ENCODE measurements around the gene CGB5.
A peak's percentile ranks its signal among the peaks of the same experiment; 100 is the strongest.
"Not testable (repeated sequence)": the region's sequence is repeated elsewhere in the genome, so short reads cannot be mapped to it uniquely, and the experiment has no call there.

DNA sequence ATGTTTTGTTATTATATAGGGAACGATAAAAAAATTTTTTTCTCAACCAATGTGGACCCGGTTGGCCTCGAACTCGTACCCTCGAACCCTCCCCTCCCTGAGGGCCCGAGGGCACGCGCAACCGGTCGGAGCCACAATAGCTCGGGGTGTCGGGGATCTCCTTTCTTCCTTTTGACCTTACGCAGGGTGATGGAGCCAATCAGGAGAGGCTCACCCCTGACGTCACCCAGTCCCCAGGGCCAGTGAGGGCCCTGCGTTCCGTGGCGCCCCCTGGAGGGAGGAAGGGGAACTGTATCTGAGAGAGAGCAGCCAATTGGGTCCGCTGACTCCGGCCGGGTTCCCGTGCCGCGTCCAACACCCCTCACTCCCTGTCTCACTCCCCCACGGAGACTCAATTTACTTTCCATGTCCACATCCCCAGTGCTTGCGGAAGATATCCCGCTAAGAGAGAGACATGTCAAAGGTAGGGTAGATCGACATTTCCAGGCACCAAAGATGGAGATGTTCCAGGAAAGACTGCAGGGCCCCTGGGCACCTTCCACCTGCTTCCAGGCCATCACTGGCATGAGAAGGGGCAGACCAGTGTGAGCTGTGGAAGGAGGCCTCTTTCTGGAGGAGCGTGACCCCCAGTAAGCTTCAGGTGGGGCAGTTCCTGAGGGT, 11.9 kb upstream of the CGB5 start, which contains the start of gene CGB2:
- TF ChIP-seq, protein P1, sequence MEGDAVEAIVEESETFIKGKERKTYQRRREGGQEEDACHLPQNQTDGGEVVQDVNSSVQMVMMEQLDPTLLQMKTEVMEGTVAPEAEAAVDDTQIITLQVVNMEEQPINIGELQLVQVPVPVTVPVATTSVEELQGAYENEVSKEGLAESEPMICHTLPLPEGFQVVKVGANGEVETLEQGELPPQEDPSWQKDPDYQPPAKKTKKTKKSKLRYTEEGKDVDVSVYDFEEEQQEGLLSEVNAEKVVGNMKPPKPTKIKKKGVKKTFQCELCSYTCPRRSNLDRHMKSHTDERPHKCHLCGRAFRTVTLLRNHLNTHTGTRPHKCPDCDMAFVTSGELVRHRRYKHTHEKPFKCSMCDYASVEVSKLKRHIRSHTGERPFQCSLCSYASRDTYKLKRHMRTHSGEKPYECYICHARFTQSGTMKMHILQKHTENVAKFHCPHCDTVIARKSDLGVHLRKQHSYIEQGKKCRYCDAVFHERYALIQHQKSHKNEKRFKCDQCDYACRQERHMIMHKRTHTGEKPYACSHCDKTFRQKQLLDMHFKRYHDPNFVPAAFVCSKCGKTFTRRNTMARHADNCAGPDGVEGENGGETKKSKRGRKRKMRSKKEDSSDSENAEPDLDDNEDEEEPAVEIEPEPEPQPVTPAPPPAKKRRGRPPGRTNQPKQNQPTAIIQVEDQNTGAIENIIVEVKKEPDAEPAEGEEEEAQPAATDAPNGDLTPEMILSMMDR (conservative IDR thresholded peaks at IDR 0.05 in 1 of 2, IDR thresholded peaks at IDR 0.05 in 1 of 2; ENCODE audit: extremely low read depth in 1 of 2, insufficient read depth in 1 of 2, low read depth in 1 of 2, low read length in 2 of 2) = peak in 1 of 2 donors; percentile 26
- not testable (repeated sequence) for TF ChIP-seq EZH2 (IDR thresholded peaks at IDR 0.05; ENCODE audit: borderline replicate concordance, low read length)

Data from mammary epithelial cell (primary cell).